ENCODE measurements around the gene STAMBPL1. TPM values are rescaled to one million over a fixed set of nuclear protein-coding genes. Genes with fewer than 3 reads are reported as not detected.

STAMBPL1 gene
- polyA plus RNA-seq, 1 of the 3 experiments (the other 2 are of a cell fraction) = 25.1 TPM

GRCh38 chr10:88963318-88963717 lies 83.3 kb downstream of the STAMBPL1 start:
- no peaks in the 10 kb centered on the region for H3K9me2 ChIP-seq
- H4K20me1 ChIP-seq (ENCODE audit: insufficient read depth) = no peaks in the 10 kb centered on the region
- no peaks in the 10 kb centered on the region for H3K27me3 ChIP-seq (ENCODE audit: insufficient read depth)
- no peaks in the 10 kb centered on the region for H3K79me2 ChIP-seq (ENCODE audit: insufficient read depth)
- TF ChIP-seq TCF12 (IDR thresholded peaks at IDR 0.05) (no peak), RXRA (IDR thresholded peaks at IDR 0.05; ENCODE audit: borderline replicate concordance, low read depth) (no peak), CHD2 (IDR thresholded peaks at IDR 0.05; ENCODE audit: low read length, partially characterized antibody) (no peak), JUND (IDR thresholded peaks at IDR 0.05) (no peak)
- TF ChIP-seq, protein P1, sequence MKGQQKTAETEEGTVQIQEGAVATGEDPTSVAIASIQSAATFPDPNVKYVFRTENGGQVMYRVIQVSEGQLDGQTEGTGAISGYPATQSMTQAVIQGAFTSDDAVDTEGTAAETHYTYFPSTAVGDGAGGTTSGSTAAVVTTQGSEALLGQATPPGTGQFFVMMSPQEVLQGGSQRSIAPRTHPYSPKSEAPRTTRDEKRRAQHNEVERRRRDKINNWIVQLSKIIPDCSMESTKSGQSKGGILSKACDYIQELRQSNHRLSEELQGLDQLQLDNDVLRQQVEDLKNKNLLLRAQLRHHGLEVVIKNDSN (IDR thresholded peaks at IDR 0.05; ENCODE audit: borderline replicate concordance, low read depth) = no peak
- no peak overlapping the region for H3K27ac ChIP-seq (ENCODE audit: low read depth in 2 of 2, low read length in 1 of 2)
- ChIA-PET CTCF (interaction anchor here (0.8 to 2.0 kb wide), 5 partner anchors 21 to 128 kb away, joined by 3 to 4 read pairs (median 4); no protein-coding TSS in a partner anchor), POLR2A (no interaction called here)
- H3K9ac ChIP-seq = no peak overlapping the region
- 96% methylated on average over 2 of the region's 2 CpGs for WGBS (ENCODE audit: low lambda C conversion rate)
- H3K36me3 ChIP-seq (replicated peaks in 1 of 2; ENCODE audit: control insufficient read depth in 1 of 2, insufficient read depth in 2 of 2, low read length in 1 of 2) = no peaks in the 10 kb centered on the region
- peaks cover 0 to 6% of the 10 kb centered on the region in 2 experiments; a peak in 1 of 4 replicates for H3K4me1 ChIP-seq (ENCODE audit: control insufficient read depth in 1 of 2, insufficient read depth in 2 of 2, low read depth in 1 of 2, low read length in 1 of 2)
- H3K9me3 ChIP-seq = no peaks in the 10 kb centered on the region
- no peak overlapping the region for H3K4me3 ChIP-seq (ENCODE audit: low read depth in 2 of 2, low read length in 1 of 2)
- no peak overlapping the region for H3K4me2 ChIP-seq
- no peak overlapping the region for H2AFZ ChIP-seq (ENCODE audit: low read depth)
- DNase-seq = no peak
- H3F3A ChIP-seq (replicated peaks; ENCODE audit: insufficient read depth) = no peaks in the 10 kb centered on the region

DNA sequence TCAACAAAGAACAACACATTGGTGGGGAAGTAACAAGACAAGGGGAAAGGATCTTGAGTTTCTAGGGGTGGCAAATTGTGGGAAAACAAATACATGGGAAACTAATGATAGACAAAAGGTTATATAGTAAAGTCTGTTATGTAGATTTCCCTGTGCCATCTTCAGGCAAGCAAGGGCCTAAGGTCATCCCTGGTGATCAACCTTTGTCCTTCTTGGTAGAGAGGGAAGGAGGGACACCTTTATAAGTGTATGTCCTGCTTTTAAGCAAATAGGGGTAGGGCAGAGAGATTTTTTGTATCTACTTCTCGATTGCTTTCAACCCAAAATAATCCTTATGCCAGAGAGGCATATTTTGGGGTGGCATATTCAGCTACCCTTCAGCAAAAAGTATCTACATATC lies 84.3 kb downstream of the STAMBPL1 start:
- no peaks in the 10 kb centered on the region for H3K36me3 ChIP-seq (replicated peaks in 1 of 2; ENCODE audit: control insufficient read depth in 1 of 2, insufficient read depth in 2 of 2, low read length in 1 of 2)
- DNase-seq = no peak
- CTCF ChIA-PET = interaction anchor here (0.8 to 1.4 kb wide), 5 partner anchors 9 to 128 kb away, joined by 3 to 5 read pairs (median 4); no protein-coding TSS in a partner anchor
- H3K9ac ChIP-seq = no peak overlapping the region
- no peaks in the 10 kb centered on the region for H3K79me2 ChIP-seq (ENCODE audit: insufficient read depth)
- no peak overlapping the region for H3K4me2 ChIP-seq
- no peaks in the 10 kb centered on the region for H3K9me2 ChIP-seq
- H3K4me1 ChIP-seq (ENCODE audit: control insufficient read depth in 1 of 2, insufficient read depth in 2 of 2, low read depth in 1 of 2, low read length in 1 of 2) = peaks cover 0 to 6% of the 10 kb centered on the region in 2 experiments; a peak in 1 of 4 replicates
- no peaks in the 10 kb centered on the region for H3K27me3 ChIP-seq (ENCODE audit: insufficient read depth)
- no peak for TF ChIP-seq TEAD4 (IDR thresholded peaks at IDR 0.05; ENCODE audit: borderline replicate concordance, insufficient read depth)
- H3K4me3 ChIP-seq (ENCODE audit: low read depth in 2 of 2, low read length in 1 of 2) = no peak overlapping the region
- no peaks in the 10 kb centered on the region for H3F3A ChIP-seq (replicated peaks; ENCODE audit: insufficient read depth)
- POLR2A ChIA-PET = no interaction called here
- 89% methylated on average over 1 of the region's 1 CpG for WGBS (ENCODE audit: low lambda C conversion rate)
- no peaks in the 10 kb centered on the region for H4K20me1 ChIP-seq (ENCODE audit: insufficient read depth)
- H3K27ac ChIP-seq (ENCODE audit: low read depth in 2 of 2, low read length in 1 of 2) = no peak overlapping the region
- H2AFZ ChIP-seq (ENCODE audit: low read depth) = no peak overlapping the region
- H3K9me3 ChIP-seq = no peaks in the 10 kb centered on the region

DNA sequence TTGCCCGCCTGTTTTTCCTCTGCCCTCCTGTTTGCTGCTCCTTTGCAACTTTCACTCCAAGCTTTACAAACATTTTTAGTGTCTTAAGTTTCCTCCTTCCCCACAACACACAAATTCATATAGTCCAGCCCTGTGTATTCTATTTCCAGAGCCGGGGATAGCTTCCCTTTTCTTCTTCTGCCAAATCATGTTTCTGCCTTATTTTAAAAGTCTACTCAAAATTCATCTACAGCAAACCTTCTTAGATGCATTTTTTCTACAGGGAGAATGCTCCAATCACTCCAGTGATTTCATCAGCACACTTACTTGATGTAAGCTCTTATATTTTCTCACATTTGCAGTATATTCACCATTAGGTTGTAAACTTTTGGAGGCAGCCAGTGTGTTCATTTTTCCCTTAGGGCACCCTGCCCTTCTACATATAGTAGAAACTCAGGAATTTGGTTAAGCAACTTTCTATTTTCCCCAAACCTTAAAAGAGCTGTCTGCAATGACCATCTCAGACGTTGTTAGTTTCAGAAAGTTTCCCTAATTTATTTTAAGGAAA lies 84.9 kb downstream of the STAMBPL1 start:
- H3K36me3 ChIP-seq (replicated peaks in 1 of 2; ENCODE audit: control insufficient read depth in 1 of 2, insufficient read depth in 2 of 2, low read length in 1 of 2) = no peaks in the 10 kb centered on the region
- ChIA-PET CTCF (interaction anchor here (0.9 to 1.4 kb wide), 4 partner anchors 10 to 30 kb away, joined by 4 to 5 read pairs (median 4); no protein-coding TSS in a partner anchor), POLR2A (no interaction called here)
- H3K9ac ChIP-seq = no peak overlapping the region
- H3K27me3 ChIP-seq (ENCODE audit: insufficient read depth) = no peaks in the 10 kb centered on the region
- H3K9me3 ChIP-seq = no peaks in the 10 kb centered on the region
- H3K4me1 ChIP-seq (ENCODE audit: control insufficient read depth in 1 of 2, insufficient read depth in 2 of 2, low read depth in 1 of 2, low read length in 1 of 2) = peaks cover 0 to 6% of the 10 kb centered on the region in 2 experiments; a peak in 1 of 4 replicates
- no peak overlapping the region for H2AFZ ChIP-seq (ENCODE audit: low read depth)
- no peak for DNase-seq
- no peak overlapping the region for H3K4me3 ChIP-seq (ENCODE audit: low read depth in 2 of 2, low read length in 1 of 2)
- no peaks in the 10 kb centered on the region for H3K79me2 ChIP-seq (ENCODE audit: insufficient read depth)
- no peak overlapping the region for H3K27ac ChIP-seq (ENCODE audit: low read depth in 2 of 2, low read length in 1 of 2)
- H3F3A ChIP-seq (replicated peaks; ENCODE audit: insufficient read depth) = no peaks in the 10 kb centered on the region
- H4K20me1 ChIP-seq (ENCODE audit: insufficient read depth) = no peaks in the 10 kb centered on the region
- TF ChIP-seq, protein P1 (IDR thresholded peaks at IDR 0.05; ENCODE audit: borderline replicate concordance, low read depth) = no peak
- TF ChIP-seq RXRA (IDR thresholded peaks at IDR 0.05; ENCODE audit: borderline replicate concordance, low read depth) (no peak), ELF1 (IDR thresholded peaks at IDR 0.05) (no peak), SIN3A (IDR thresholded peaks at IDR 0.05; ENCODE audit: borderline replicate concordance, low read depth, low read length) (no peak), EP300 (IDR thresholded peaks at IDR 0.05; ENCODE audit: borderline replicate concordance in 1 of 2, low read depth in 1 of 2, low read length in 1 of 2) (no peak), JUND (IDR thresholded peaks at IDR 0.05) (no peak), FOSL2 (IDR thresholded peaks at IDR 0.05; ENCODE audit: borderline replicate concordance, low read depth) (no peak), FOXJ3 (CRISPR knock-in tag; IDR thresholded peaks at IDR 0.05) (no peak), REST (IDR thresholded peaks at IDR 0.05; ENCODE audit: low read depth, low read length) (no peak)
- H3K4me2 ChIP-seq = no peak overlapping the region
- WGBS (ENCODE audit: low lambda C conversion rate) = 64% methylated on average over 3 of the region's 3 CpGs
- no peaks in the 10 kb centered on the region for H3K9me2 ChIP-seq

All from SK-N-SH (cell line).